OCI-LY1 (cell line): ENCODE results near the gene EFNA2.

Experiments used
- H2AFZ ChIP-seq: fragments of 200-600 bp; sonication (generic), shearing (Covaris generic); 2 replicates; pipeline ENCODE4 v1.6.0; 2014; ENCODE audit warnings: antibody characterized with exemption, mild to moderate bottlenecking, low read length
- H3F3A ChIP-seq: fragments of 200-600 bp; sonication (generic), shearing (Covaris generic); 2 replicates; pipeline ENCODE4 v1.6.0; 2014; ENCODE audit warnings: mild to moderate bottlenecking, antibody characterized with exemption, low read length, moderate library complexity; ENCODE audit not compliant: insufficient read depth
- H3K27ac ChIP-seq: fragments of 200-600 bp; sonication (generic); 2 replicates; pipeline ENCODE4 v1.5.1; 2014; ENCODE audit warnings: low read length, mixed run types, mild to moderate bottlenecking, low read depth; ENCODE audit not compliant: poor library complexity, severe bottlenecking
- H3K27me3 ChIP-seq: fragments of 200-600 bp; sonication (generic); 2 replicates; pipeline ENCODE4 v1.6.0; 2014; ENCODE audit warnings: antibody characterized with exemption, mild to moderate bottlenecking, low read length, moderate library complexity; ENCODE audit not compliant: insufficient read depth
- H3K36me3 ChIP-seq: fragments of 200-600 bp; sonication (generic); 2 replicates; pipeline ENCODE4 v1.6.1; 2014; ENCODE audit warnings: mild to moderate bottlenecking, antibody characterized with exemption, low read length, moderate library complexity, mixed read lengths; ENCODE audit not compliant: insufficient read depth
- H3K4me1 ChIP-seq: fragments of 200-600 bp; sonication (generic); 2 replicates; pipeline ENCODE4 v1.5.1; 2014; ENCODE audit warnings: mild to moderate bottlenecking, low read length, moderate library complexity; ENCODE audit not compliant: insufficient read depth, severe bottlenecking
- H3K4me2 ChIP-seq: fragments of 200-600 bp; sonication (generic), shearing (Covaris generic); 2 replicates; pipeline ENCODE4 v1.6.1; 2014; ENCODE audit warnings: low read length
- H3K4me3 ChIP-seq: fragments of 200-600 bp; sonication (generic); 2 replicates; pipeline ENCODE4 v1.5.1; 2014; ENCODE audit warnings: low read length, low read depth, mild to moderate bottlenecking, mixed read lengths; ENCODE audit not compliant: poor library complexity, severe bottlenecking
- H3K79me2 ChIP-seq: fragments of 200-600 bp; shearing (Covaris generic); 2 replicates; pipeline ENCODE4 v1.6.1; 2016; ENCODE audit warnings: mixed run types, low read length, mixed read lengths; ENCODE audit not compliant: insufficient read depth
- H3K9ac ChIP-seq: fragments of 200-600 bp; sonication (generic), shearing (Covaris generic); 2 replicates; pipeline ENCODE4 v1.6.1; 2014; ENCODE audit warnings: mild to moderate bottlenecking, low read length, mixed read lengths
- H3K9me2 ChIP-seq: fragments of 200-600 bp; sonication (generic), shearing (Covaris generic); 2 replicates; pipeline ENCODE4 v1.6.1; 2014; ENCODE audit warnings: low read depth, mild to moderate bottlenecking, low read length, mixed read lengths
- H3K9me3 ChIP-seq: fragments of 200-600 bp; shearing (Covaris generic); 2 replicates; pipeline ENCODE4 v1.6.1; 2014; ENCODE audit warnings: low read length, mixed read lengths
- H4K20me1 ChIP-seq: fragments of 200-600 bp; sonication (generic), shearing (Covaris generic); 2 replicates; pipeline ENCODE4 v1.6.0; 2016; ENCODE audit warnings: mild to moderate bottlenecking, low read length; ENCODE audit not compliant: insufficient read depth
- CTCF ChIP-seq: fragments of 200-600 bp; sonication (generic), shearing (Covaris generic); IDR thresholded peaks from 2 replicates; pipeline ENCODE4 v1.5.1; 2017; ENCODE audit warnings: mild to moderate bottlenecking, antibody characterized with exemption, low read length, moderate library complexity, mixed read lengths
- EZH2 ChIP-seq: fragments of 200-600 bp; sonication (generic), shearing (Covaris generic); IDR thresholded peaks from 2 replicates; pipeline ENCODE4 v1.8.0; 2017; ENCODE audit warnings: borderline replicate concordance, mixed run types, mild to moderate bottlenecking, antibody characterized with exemption, low read length, moderate library complexity, mixed read lengths

EFNA2 gene

GRCh38 chr19:1260749-1261537 lies 24.7 kb upstream of the EFNA2 start:
- no peaks in the 10 kb centered on the region for H3K9me3 ChIP-seq
- H3K36me3 ChIP-seq, result peaks cover 20% of the 10 kb centered on the region
- H3K27me3 ChIP-seq, result no peaks in the 10 kb centered on the region
- H3F3A ChIP-seq, result peaks cover 5% of the 10 kb centered on the region; the same call in 1 of the 2 replicates
- peak overlapping the region; percentile 85 for H3K9ac ChIP-seq
- no peak for TF ChIP-seq CTCF
- no peak for TF ChIP-seq EZH2
- H3K4me1 ChIP-seq, result peaks cover 74% of the 10 kb centered on the region
- no peaks in the 10 kb centered on the region for H3K79me2 ChIP-seq
- peak overlapping the region; percentile 97 for H3K27ac ChIP-seq
- no peaks in the 10 kb centered on the region for H4K20me1 ChIP-seq
- H2AFZ ChIP-seq, result no peak overlapping the region
- peak overlapping the region; percentile 86 for H3K4me2 ChIP-seq
- no peaks in the 10 kb centered on the region for H3K9me2 ChIP-seq
- H3K4me3 ChIP-seq, result peak overlapping the region; percentile 73

GRCh38 chr19:1261538-1261797 lies 24.2 kb upstream of the EFNA2 start:
- peak overlapping the region; percentile 73 for H3K4me3 ChIP-seq
- H4K20me1 ChIP-seq, result no peaks in the 10 kb centered on the region
- H2AFZ ChIP-seq, result no peak overlapping the region
- no peaks in the 10 kb centered on the region for H3K9me2 ChIP-seq
- H3K79me2 ChIP-seq, result no peaks in the 10 kb centered on the region
- peaks cover 5% of the 10 kb centered on the region; the same call in 1 of the 2 replicates for H3F3A ChIP-seq
- peak; percentile 27; the same call in 1 of the 2 replicates for TF ChIP-seq CTCF
- TF ChIP-seq EZH2, result no peak
- peaks cover 17% of the 10 kb centered on the region for H3K36me3 ChIP-seq
- no peaks in the 10 kb centered on the region for H3K9me3 ChIP-seq
- peaks cover 79% of the 10 kb centered on the region for H3K4me1 ChIP-seq
- peak overlapping the region; percentile 85 for H3K9ac ChIP-seq
- peak overlapping the region; percentile 85 for H3K4me2 ChIP-seq
- peak overlapping the region; percentile 89 for H3K27ac ChIP-seq
- H3K27me3 ChIP-seq, result no peaks in the 10 kb centered on the region

- Histone ChIP-seq H3K27me3 (no peaks in the 10 kb centered on the region), H3F3A (peaks cover 5% of the 10 kb centered on the region; the same call in 1 of the 2 replicates), H3K36me3 (peaks cover 11% of the 10 kb centered on the region; the same call in 1 of the 2 replicates), H3K9me3 (no peaks in the 10 kb centered on the region), H3K79me2 (no peaks in the 10 kb centered on the region), H3K4me2 (peak overlapping the region; percentile 85), H3K9me2 (no peaks in the 10 kb centered on the region), H3K9ac (peak overlapping the region; percentile 85), H3K27ac (peak overlapping the region; percentile 89), H3K4me3 (peak overlapping the region; percentile 73), H3K4me1 (peaks cover 83% of the 10 kb centered on the region), H2AFZ (no peak overlapping the region), H4K20me1 (no peaks in the 10 kb centered on the region)
- TF ChIP-seq CTCF (no peak), EZH2 (no peak)
These were observed 23.7 kb upstream of the EFNA2 start for GRCh38 chr19:1261798-1262622.
